ENCODE data around the gene NCS1.

NCS1 gene

DNA sequence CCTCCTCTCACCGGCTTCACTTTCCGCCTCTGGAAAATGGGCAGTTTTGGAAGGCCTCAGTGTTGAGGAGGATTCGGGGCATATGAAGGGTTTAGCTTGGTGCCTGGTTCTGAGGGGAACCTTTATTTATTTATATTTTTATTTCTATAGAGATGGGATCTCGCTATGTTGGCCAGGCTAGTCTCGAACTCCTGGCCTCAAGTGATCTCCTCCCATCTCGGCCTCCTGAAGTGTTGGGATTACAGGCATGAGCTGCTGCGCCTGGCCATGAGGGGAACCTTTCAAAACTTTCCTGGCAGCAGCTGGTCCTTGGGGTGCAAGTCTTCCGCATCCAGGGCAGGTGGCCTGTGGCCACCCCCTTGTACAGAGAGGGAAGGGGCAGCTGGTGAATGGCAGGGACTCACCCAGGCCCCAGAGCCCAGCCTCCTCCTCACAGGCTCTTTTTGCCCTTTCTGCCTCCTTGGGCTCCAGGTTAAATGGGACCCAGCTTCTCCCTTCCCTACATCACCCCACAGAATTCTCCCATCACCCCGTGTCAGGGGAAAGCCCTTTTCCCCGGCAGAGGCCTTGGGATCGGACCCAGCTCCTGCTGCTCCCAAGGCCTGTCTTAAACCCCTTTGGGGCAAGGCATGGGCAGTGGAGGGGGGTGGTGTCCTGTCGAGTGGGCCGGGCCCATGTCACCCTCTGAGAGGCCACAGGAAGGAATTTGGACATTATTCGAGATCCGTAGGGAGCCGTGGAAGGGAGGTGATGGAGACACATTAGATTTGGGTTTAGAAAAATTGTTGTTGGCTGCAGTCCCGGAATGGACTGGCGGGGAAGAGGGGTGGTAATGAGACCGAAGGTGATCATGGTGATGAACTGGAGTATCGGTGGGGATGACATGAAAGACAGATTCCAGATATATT lies 5.9 kb downstream of the NCS1 start:
- no peak for DNase-seq

DNA sequence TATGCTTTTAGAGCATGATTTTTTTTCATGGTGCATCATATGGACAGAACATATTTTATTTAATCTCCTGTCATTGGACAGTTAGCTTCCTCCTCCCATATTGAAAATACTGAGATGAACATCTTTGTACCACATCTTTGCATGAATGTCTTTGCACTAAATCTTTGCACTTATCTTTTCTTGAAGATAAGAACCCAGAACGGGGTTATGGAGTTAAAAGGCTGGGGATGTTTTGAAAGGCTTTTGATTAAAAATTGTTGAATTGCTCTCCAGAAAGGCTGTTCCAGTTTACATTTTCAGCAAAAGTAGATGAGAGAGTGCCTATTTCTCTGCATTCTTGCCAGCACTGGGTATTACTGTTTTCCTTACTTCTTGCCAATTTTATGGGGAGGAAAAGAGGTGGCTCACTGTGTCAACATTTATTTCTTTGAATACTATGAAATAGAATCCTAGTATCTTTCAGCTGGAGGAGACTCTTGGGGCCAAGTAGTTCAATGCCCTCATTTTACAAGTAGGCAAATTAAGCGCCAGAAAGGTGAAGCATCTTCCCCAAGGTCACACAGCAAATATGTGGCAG lies 7.2 kb downstream of the NCS1 start:
- no peak for DNase-seq

DNA sequence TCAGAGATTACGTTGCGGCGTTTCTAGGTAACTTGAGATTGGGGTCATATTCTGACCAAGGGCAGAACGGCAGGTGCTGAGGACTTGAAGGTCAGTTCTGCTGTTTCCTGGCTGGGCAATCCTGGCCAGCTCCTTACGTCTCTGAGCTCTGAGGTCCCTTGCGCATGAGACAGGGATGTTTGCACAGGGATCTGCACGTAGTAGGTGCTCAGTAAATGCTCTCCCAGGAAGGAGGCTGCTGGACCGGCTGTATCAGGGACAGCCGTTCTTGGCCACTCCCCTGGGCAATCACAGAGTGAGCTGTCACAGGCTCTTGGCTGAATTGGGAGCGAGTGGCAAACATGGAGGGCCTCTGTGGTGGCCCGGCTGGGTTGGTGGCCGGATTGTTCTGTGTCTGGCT lies 8.3 kb downstream of the NCS1 start:
- DNase-seq = no peak

DNA sequence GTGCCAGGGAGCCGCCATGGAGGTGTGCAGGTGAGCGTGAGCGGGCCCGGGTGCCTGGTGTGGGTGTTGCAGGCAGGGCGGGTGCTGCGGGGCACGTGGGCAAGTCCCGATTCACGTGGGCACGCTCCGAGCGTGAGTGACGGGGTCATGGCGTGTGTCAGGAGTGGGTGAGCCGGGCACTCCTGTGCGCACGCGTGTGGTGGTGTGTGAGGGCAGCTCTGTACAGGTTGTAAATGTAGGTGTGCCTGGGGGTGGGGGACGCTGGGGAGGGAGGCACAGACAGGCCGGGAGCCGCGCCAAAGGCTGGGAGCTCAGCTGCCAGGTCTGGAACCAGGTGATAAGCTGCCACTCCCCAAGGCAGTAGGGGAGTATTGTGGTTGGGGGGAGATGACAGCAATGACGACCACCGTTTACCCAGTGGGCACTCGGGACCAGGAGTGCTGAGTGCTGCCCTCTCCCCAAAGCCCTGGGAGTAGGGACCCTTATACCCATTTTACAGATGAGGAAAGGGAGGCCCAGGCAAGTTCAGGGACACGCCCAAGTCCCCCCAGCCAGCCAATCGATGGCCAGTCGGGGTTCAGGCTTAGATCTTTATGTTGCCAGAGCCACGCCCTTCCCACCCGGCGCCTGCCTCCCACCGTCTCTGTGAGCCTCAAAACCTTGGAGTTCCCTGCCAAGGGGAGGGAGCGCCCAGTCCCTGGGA lies 9.6 kb downstream of the NCS1 start:
- no peak for DNase-seq

- no peak for DNase-seq
Observed at GRCh38 chr9:130182381-130182909, 10.2 kb downstream of the NCS1 start.

DNA sequence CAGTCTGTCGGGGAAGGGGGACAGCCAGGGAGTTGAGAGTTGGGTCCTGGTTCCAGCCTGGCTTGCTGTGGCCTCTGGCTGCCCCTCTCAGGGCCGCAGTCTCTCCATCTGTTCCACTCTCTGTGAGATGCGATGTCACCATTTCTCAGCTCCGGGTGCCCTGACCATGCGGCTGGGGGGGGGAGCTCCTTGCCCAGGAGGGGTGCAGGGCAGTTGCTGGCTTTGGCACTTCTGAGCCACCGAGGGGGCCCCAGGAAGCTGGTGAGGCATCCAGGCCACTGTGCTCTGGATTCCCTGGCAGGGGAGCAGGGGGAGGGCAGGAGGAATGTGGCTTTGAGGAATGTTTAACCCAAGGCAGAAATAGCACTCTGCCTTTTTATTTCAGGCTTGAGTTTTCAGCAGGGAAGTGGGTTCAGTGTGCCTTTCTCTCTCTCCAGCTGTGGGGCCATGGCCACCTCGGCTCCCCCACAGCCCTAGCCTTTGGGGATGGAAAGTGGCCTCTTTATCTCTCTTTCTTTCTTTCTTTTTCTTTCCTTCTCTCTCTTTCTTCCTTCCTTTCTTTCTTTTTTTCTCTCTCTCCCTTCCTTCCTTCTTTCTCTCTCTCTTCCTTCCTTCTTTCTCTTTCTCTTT lies 11.0 kb downstream of the NCS1 start:
- peak; percentile 77 for DNase-seq

- no peak for DNase-seq
Observed at GRCh38 chr9:130185017-130185416, 12.8 kb downstream of the NCS1 start.

GRCh38 chr9:130185490-130186031 lies 13.4 kb downstream of the NCS1 start:
- DNase-seq = peak; percentile 64

GRCh38 chr9:130186051-130186450 lies 13.8 kb downstream of the NCS1 start:
- DNase-seq = no peak

GRCh38 chr9:130186839-130187522 lies 14.8 kb downstream of the NCS1 start:
- DNase-seq = no peak

DNA sequence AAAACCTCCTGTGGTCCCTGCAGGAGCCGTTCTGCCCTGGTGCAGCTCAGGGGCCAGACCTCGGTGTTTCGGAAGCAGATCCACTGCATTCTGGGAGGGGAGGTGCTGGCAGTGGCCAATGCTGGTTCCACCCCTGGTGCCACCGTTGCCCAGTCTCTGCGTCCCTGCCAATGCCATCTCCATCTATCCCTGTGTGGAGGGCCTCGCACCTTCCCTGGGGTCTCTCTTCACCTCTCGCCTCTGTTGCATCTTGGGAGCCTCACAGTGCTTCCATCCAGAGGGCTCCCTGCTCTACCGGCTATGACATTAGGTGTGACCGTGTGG lies 15.3 kb downstream of the NCS1 start:
- DNase-seq = no peak

DNA sequence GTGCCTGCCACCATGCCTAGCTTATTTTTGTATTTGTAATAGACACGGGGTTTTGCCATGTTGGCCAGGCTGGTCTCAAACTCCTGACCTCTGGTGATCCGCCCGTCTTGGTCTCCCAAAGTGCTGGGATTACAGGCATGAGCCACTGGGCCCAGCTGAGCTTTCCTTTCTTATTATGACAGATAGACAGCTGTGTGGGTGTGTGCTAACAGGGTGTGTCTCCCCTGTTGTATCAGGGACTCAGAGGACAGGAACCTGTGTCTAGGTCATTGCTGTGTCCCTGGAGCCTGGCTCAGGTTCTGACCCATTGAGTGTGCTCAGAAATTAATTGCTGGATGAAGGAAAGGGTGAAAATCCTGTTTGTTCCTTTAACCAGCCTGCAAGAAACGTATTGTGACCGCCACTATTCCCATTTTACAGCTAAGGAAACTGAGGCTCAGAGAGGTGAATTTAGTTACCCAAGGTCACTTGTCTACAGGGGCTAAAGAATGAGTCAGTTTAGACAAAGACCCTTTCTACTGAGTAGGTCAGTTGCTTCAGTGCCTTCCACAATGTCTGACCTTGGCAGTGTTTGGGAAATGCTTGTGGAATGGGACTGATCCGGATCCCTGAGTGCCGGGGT lies 16.8 kb downstream of the NCS1 start:
- DNase-seq = no peak

- no peak for DNase-seq
Observed at GRCh38 chr9:130189840-130190239, 17.6 kb downstream of the NCS1 start.

DNA sequence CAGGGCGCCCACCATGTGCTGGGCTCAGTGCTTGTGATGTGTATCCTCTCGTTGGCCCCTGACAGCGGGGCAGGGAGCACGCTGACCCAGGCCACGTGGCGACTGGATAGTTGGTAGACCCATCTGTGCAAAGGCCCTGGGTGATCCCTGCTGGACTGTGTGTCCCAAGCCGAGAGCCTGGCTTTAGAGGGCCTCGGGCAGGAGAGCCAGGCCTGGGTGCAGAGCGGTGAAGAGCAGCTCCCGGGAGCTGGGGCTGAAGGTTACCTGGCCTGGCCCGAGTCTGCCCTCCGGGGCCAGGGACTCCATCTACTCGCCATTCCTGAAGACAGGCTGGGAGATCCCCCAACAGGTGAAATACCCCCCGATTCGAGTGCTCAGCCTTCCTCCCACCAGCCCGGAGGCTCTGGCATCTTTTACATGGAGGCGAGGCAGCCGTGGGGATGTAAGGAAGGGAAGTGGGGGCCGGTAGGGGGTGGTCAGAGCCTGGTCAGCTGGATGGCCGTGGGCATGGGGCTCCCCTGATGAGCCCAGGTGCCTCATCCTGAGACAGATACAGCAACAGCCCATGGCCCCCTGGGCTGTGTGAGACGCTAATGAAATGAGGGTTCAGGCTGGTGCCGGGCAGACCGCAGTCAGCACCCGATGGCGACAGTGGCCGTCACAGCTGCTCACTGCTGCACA lies 19.0 kb downstream of the NCS1 start:
- no peak for DNase-seq

- DNase-seq = no peak
Observed at GRCh38 chr9:130191749-130192120, 19.5 kb downstream of the NCS1 start.

- no peak for DNase-seq
Observed at GRCh38 chr9:130192382-130192999, 20.3 kb downstream of the NCS1 start.

GRCh38 chr9:130193103-130193502 lies 20.9 kb downstream of the NCS1 start:
- DNase-seq = no peak

- DNase-seq = peak; percentile 77
Observed at GRCh38 chr9:130193531-130194377, 21.6 kb downstream of the NCS1 start.

DNA sequence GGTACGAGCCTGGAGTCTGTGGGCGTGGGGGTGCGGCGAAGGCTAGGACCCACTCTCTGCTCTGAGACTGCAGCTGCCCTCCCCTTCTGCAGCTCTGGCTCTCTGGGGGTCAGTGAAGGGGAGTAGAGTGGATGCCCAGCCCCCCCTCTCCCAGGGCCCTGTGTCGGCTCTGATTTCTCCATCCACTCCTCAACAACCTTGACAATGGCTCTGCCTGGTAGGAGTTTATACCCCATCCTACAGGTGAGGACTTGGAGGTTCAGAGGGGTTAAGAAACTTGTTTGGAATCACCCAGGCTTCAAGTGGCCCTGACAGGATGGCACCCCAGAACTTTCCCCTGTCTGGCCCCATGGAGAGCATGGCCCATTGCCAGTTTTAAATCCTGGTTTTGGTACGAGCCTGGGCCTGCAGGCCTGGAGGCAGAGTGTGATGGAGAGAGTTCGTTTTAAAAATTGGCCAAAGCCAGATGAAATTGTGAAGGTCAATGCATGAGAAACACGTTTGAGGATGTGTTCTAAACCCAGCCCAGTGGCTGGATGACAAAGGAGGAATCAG lies 22.3 kb downstream of the NCS1 start:
- DNase-seq = no peak

- no peak for DNase-seq
Observed at GRCh38 chr9:130195638-130196037, 23.4 kb downstream of the NCS1 start.
